DMS114 treated with DMSO at 0.1 percent for 48 hours (cell line): ENCODE data around the gene SPOP.
"Not testable (repeated sequence)": the region's sequence is repeated elsewhere in the genome, so short reads cannot be mapped to it uniquely, and the experiment has no call there.

ENCODE experiments used
- DNase-seq: peaks from one replicate; lab custom pipeline; 2025; ENCODE audit not compliant: unreplicated experiment; lab: John Stamatoyannopoulos, UW

Gene SPOP

GRCh38 chr17:49696233-49696761 lies 18.4 kb upstream of the SPOP start:
- DNase-seq: no peak

DNA sequence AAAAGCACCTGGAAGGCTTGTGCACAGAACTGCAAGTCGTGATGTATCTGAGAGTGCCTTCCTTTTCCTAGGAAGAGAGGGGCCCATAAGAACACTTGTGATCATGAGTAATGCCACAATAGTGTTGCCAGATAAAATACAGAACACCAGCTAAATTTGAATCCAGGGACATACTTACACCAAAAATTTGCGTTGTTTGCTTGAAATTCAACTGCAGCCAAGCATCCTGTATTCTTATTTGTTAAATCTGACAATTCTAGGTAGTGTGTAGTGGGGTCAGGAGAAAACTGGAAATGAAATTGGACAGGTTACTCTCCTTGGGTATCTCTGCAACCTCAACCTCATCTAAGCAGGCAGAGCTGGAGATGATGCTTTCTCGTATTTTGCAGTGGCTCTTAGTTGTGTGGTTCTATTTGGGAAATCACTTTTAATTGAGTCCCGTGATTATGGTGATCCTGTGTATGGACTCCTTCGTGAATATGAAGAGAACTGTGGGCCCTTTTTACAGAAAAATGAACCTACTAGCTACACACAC lies 17.9 kb upstream of the SPOP start:
- DNase-seq: no peak

- peak; percentile 16 for DNase-seq
These were observed 17.2 kb upstream of the SPOP start for GRCh38 chr17:49694847-49695697.

- DNase-seq: no peak
These were observed 14.9 kb upstream of the SPOP start for GRCh38 chr17:49692751-49693150.

DNA sequence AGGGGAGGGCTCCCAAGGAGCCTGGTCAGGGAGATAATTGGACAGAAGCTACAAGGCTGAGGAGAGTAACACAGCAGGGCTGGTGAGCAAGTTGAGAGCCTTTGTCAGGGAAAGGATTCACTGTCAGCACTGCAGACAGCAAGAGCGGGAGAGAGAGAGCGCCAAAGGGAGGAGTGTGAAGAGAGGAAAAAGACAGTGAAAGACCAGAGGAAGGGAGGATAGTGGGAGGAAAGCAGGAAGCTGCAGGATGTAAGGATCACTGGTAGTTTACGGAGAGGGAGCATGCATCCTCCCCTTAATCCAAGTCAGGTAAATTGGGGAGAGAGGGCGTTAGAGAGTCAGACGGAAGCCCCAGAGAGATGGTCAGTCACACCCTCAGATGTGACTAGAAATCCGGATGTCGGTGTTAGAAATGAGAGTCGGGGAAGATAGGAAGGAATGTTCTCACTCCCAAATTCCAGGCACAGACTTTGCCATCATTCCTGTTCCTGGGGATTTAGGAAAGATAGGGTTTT lies 13.8 kb upstream of the SPOP start:
- no peak for DNase-seq

- no peak for DNase-seq
These were observed 13.3 kb upstream of the SPOP start for GRCh38 chr17:49691086-49691676.

GRCh38 chr17:49690256-49690655 lies 12.4 kb upstream of the SPOP start:
- DNase-seq: no peak

DNA sequence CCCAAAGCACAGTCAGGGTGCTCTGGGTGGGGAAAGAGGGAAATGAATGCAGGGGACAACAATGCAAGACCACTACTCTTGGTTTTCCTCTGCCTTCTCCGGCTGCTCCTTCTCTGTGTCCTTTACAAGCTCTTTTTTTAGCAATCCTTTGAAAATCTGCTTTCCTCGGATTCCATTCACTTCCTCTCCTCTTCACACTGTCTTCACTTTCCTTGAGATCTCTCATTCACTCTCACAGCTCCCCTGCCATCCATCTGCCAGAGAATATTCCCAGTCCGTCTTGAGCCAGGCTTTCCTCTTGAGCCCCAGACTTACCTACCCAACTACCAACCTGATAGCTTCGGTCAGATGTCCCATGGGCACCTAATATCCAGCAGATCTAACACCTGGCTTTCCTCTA lies 11.0 kb upstream of the SPOP start:
- DNase-seq: no peak

DNA sequence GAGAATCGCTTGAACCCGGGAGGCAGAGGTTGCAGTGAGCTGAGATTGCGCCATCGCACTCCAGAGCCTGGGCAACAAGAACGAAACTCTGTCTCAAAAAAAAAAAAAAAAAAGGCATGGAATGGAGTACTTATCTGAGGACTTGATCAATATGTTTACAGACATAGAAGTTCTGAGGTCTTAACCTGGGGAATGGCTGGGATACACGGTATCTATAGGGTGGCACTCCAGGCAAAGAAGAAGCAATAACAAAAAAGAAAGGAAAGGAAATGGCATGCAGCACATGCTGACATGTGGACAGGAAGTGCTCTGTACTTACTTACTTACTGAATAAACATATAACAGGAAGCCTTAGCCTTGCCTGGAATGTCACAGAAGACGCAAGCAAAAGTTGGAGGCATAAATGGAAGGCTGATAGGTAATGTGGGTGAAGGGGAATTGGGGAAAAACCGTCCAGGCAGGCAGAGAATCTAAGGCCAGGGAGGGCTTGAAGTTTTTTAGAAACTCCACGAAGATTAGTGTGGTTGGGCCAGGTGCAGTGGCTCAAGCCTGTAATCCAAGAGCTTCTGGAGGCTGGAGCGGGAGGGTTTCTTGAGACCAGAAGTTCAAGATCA lies 10.1 kb upstream of the SPOP start:
- no peak for DNase-seq

- DNase-seq: no peak
These were observed 3.4 kb upstream of the SPOP start for GRCh38 chr17:49681106-49681979.

GRCh38 chr17:49680314-49680713 lies 2.4 kb upstream of the SPOP start:
- DNase-seq: no peak

- peak; percentile 70 for DNase-seq
These were observed 564 bp downstream of the SPOP start for GRCh38 chr17:49677134-49677932.

DNA sequence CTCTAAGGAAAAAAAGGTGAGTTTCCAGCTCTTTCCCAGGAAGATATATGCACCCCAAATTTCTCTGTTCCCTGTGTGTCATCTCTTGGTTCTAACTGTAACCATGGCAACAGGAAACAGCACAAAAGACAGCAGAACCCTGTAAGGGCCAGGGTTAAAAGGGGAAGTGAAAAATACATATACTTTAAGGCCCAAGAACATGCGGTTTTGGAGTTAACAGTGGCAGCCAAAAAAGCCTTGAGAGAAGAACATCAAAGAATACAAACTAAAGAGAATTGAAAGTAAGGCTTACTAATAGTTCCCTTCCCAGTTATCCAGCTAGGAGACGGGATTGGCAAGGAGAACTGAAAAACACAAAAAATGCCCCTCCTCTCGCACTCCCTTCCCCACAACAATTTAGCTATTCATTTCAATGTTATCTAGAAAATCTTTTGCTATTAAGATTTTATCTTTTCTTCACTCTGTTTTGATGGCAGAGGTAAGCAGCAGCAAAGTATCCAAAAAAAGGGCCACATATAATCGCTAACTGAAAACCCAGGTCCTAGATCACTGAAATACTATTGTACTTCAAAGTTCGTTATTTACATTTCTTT lies 1.5 kb downstream of the SPOP start:
- no peak for DNase-seq

DNA sequence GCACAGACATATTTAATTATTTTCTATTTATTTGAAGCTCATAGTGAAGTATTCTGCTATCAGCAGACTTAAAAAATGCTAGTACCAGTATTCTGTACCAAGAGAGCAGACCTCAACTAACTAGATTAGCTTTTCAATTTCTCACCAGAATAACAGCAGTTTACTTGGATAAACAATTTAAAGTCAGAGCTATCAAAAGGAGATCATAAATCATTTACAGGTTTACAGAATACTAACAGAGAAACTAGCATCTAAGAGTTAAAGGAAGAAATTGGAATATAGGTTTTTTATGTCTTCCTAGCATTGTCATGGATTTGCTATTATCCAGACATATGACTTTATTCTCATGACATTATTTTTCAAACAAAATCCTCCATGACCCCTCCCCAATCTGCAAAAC lies 3.4 kb downstream of the SPOP start:
- no peak for DNase-seq

- DNase-seq: not testable (repeated sequence)
These were observed 4.2 kb downstream of the SPOP start for GRCh38 chr17:49673679-49674078.

- DNase-seq: no peak
These were observed 7.3 kb downstream of the SPOP start for GRCh38 chr17:49670641-49671040.

DNA sequence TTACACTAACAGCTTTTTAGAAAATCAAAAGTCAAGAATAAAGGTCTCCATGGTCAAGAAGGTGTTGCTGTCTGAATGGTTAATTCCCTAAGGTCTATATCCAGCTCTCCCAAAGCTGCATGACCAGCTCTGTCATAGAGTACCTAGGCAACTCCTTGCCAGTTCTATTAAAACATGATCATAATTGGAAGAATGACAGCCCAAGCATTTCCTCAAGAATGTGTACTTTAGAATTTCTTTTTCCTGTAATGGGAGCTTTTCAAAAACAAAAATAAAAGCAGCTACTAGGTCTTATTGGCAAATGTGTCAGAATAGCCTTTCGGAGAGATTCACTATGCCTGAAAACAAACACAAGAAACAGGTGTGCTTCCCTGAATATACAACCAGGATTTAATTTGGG lies 7.9 kb downstream of the SPOP start:
- DNase-seq: no peak

GRCh38 chr17:49667854-49668253 lies 10.0 kb downstream of the SPOP start:
- DNase-seq: no peak

DNA sequence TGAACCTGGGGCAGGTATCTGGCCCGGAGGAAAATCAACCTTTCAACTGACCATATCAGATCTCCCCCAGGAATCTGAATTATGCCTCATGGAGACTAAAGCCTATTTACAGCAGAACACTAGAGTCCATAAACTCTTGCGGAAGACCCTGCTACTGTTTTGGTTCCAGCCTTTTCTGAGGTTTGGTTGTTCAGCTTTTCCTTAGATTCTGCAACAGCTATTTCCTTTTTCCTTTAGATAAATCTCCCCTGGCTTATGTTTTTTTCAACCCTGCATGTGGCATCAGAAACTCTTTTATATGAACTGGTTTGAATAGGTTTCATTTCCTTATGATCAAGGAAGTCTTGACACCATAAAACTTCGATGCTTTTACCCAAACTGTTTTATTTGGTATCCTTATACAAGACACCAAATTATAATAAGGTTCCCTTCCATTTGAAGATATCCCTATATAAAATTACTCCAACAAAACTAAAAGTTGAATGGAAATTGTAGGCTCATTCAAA lies 13.1 kb downstream of the SPOP start:
- no peak for DNase-seq
